Measurements from ENCODE around the gene DNAJC1. TPM values are rescaled to one million over a fixed set of nuclear protein-coding genes. Genes with fewer than 3 reads are reported as not detected.
"Not testable (repeated sequence)": the region's sequence is repeated elsewhere in the genome, so short reads cannot be mapped to it uniquely, and the experiment has no call there.

The DNAJC1 gene
- total and polyA plus RNA-seq, 11 donors: 9.5 to 68.4 (median 14.1) TPM

DNA sequence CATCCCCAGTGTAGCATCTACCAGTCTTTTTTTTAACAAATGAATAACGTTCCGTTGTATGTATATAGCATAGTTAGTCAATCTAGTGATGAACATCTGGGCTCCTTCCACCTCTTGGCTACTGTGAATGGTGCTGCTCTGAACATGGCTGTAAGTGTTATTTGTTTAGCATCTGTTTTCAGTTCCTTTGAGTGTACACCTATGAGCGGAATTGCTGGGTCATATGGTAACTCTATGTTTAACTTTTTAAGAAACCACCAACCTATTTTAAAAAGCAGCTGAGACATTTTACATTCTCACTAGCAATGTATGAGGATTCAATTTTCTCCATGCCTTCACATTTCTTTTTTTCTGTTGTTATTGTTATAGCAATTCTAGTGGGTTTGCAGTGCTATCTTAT, 178.2 kb downstream of the DNAJC1 start:
- ATAC-seq (no peak), DNase-seq (no peak)
- Histone ChIP-seq H3K4me3 (no peak overlapping the region), H3K27me3 (no peaks in the 10 kb centered on the region), H3K36me3 (peaks cover 0 to 23% (median 0%) of the 10 kb centered on the region in 9 donors), H3K27ac (no peak overlapping the region), H3K9me3 (peaks cover 0 to 60% (median 45%) of the 10 kb centered on the region in 12 donors), H3K4me1 (no peaks in the 10 kb centered on the region)
- TF ChIP-seq CTCF (IDR thresholded peaks at IDR 0.05) (no peak), POLR2A (IDR thresholded peaks at IDR 0.05) (no peak)
- 96 to 98% (median 97%) methylated on average over 3 of the region's 3 CpGs for WGBS, 4 donors
- intact Hi-C loops (cut with DNase I): no loop called here

GRCh38 chr10:21824409-21824808, 179.1 kb downstream of the DNAJC1 start:
- Histone ChIP-seq H3K4me3 (no peak overlapping the region), H3K27me3 (no peaks in the 10 kb centered on the region), H3K4me1 (no peaks in the 10 kb centered on the region), H3K27ac (no peak overlapping the region), H3K36me3 (peaks cover 0 to 23% (median 0%) of the 10 kb centered on the region in 9 donors), H3K9me3 (peaks cover 0 to 51% (median 37%) of the 10 kb centered on the region in 12 donors)
- intact Hi-C loops (cut with DNase I): no loop called here
- 92 to 95% (median 93%) methylated on average over 4 of the region's 4 CpGs for WGBS, 4 donors
- ATAC-seq (no peak), DNase-seq (no peak)
- TF ChIP-seq CTCF (IDR thresholded peaks at IDR 0.05) (no peak), POLR2A (IDR thresholded peaks at IDR 0.05) (no peak)

- intact Hi-C loops (cut with DNase I): no loop called here
- Histone ChIP-seq H3K27ac (no peak overlapping the region), H3K4me1 (no peaks in the 10 kb centered on the region), H3K4me3 (no peak overlapping the region), H3K27me3 (no peaks in the 10 kb centered on the region), H3K36me3 (peaks cover 0 to 23% (median 0%) of the 10 kb centered on the region in 9 donors), H3K9me3 (peaks cover 0 to 43% (median 31%) of the 10 kb centered on the region in 12 donors)
- ATAC-seq (no peak), DNase-seq (no peak)
- 85 to 94% (median 93%) methylated on average over 2 of the region's 2 CpGs for WGBS, 4 donors
- TF ChIP-seq POLR2A (IDR thresholded peaks at IDR 0.05): no peak
- no peak for TF ChIP-seq CTCF (IDR thresholded peaks at IDR 0.05)
These were observed 179.9 kb downstream of the DNAJC1 start for GRCh38 chr10:21823617-21824016.

- H3K9me3 ChIP-seq: peaks cover 0 to 30% (median 20%) of the 10 kb centered on the region in 12 donors
- 97 to 99% (median 98%) methylated on average over 6 of the region's 6 CpGs for WGBS, 4 donors
- H3K36me3 ChIP-seq: peaks cover 0 to 13% (median 0%) of the 10 kb centered on the region in 9 donors
- ATAC-seq; H3K4me1 ChIP-seq; H3K27me3 ChIP-seq; intact Hi-C loops (cut with DNase I); H3K4me3 ChIP-seq; DNase-seq; H3K27ac ChIP-seq: not testable (repeated sequence)
These were observed 181.3 kb downstream of the DNAJC1 start for GRCh38 chr10:21822273-21822672.

- WGBS, 4 donors: 44 to 75% (median 74%) methylated on average over 1 of the region's 1 CpG
- Histone ChIP-seq H3K9me3 (peaks cover 0 to 16% (median 8%) of the 10 kb centered on the region in 12 donors), H3K27me3 (no peaks in the 10 kb centered on the region), H3K4me1 (no peaks in the 10 kb centered on the region), H3K27ac (no peak overlapping the region), H3K4me3 (no peak overlapping the region), H3K36me3 (peaks cover 0 to 2% (median 0%) of the 10 kb centered on the region in 9 donors)
- intact Hi-C loops (cut with DNase I): no loop called here
- TF ChIP-seq POLR2A (IDR thresholded peaks at IDR 0.05): no peak
- TF ChIP-seq CTCF (IDR thresholded peaks at IDR 0.05): no peak
- ATAC-seq: no peak
- no peak for DNase-seq
These were observed 182.6 kb downstream of the DNAJC1 start for GRCh38 chr10:21820952-21821351.

GRCh38 chr10:21818416-21818815, 185.1 kb downstream of the DNAJC1 start:
- WGBS, 4 donors: 96 to 98% (median 97%) methylated on average over 7 of the region's 7 CpGs
- DNase-seq; H3K27me3 ChIP-seq; H3K36me3 ChIP-seq; H3K27ac ChIP-seq; H3K4me1 ChIP-seq; intact Hi-C loops (cut with DNase I); H3K4me3 ChIP-seq; ATAC-seq; H3K9me3 ChIP-seq: not testable (repeated sequence)
